T47D (cell line): Measurements from ENCODE around the gene AHI1.
A peak's percentile ranks its signal among the peaks of the same experiment; 100 is the strongest.

Experiments used
- DNase-seq, 2 experiments: peaks; one replicate each; pipeline versions ENCODE4 v3.0.0 to v3.0.0-alpha.2; 2011 to 2012; ENCODE audit warnings: low read depth in 1 of 2, low spot score in 1 of 2
- JUND ChIP-seq: IDR thresholded peaks from 2 replicates; pipeline ENCODE4 v1.6.1; 2012; ENCODE audit warnings: low read depth
- in situ Hi-C: cut with HindIII; loops from 2 replicates; pipeline ENCODE4 v1.10.0; 2016; ENCODE audit warnings: low sequenced_read_pairs, low pct_unique_long_range_greater_than_20kb

Gene AHI1

DNA sequence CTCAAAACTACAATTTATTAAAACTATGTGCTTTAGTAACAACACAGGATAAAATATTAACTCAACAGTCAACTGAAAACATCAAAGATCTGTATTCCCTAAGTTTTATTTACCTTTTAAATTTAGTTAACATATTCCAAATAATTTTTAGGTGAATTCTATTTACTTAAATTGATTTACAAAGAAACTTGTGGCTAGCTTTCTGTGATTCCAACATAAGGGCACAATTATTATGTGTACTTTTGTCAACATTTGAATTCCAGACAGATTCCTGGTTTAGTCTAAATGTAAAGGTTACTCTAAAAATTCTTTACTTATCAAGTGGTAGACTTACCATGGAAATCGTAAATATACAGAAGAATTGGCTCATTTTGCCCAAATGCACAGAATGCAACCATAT, 70.7 kb downstream of the AHI1 start:
- no peak for DNase-seq
- in situ Hi-C loops, result no loop called here
- TF ChIP-seq JUND, result no peak

DNA sequence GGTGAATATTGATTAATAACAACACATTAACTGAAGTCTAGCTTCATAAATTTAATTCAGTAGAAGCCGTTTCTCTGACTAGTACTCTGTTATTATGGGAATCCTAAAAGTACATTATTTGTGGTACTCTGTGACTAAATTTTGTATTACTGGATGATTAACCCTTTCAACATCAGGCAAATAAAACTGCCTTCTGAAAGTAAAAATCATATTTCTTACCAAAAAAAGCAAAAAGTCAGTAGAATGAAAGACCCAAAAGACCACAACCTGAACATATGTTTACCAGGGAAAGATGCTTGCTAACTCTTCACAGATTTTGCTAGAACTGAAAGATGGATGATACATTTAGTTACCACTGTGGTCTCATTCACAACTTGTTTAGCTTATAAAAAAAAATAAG, 73.2 kb downstream of the AHI1 start:
- no peak for TF ChIP-seq JUND
- in situ Hi-C loops, result no loop called here
- no peak for DNase-seq

GRCh38 chr6:135423649-135424128, 73.9 kb downstream of the AHI1 start:
- peak; percentile 16 to 52 for DNase-seq
- in situ Hi-C loops, result no loop called here
- no peak for TF ChIP-seq JUND

GRCh38 chr6:135419162-135419561, 78.4 kb downstream of the AHI1 start:
- in situ Hi-C loops, result no loop called here

DNA sequence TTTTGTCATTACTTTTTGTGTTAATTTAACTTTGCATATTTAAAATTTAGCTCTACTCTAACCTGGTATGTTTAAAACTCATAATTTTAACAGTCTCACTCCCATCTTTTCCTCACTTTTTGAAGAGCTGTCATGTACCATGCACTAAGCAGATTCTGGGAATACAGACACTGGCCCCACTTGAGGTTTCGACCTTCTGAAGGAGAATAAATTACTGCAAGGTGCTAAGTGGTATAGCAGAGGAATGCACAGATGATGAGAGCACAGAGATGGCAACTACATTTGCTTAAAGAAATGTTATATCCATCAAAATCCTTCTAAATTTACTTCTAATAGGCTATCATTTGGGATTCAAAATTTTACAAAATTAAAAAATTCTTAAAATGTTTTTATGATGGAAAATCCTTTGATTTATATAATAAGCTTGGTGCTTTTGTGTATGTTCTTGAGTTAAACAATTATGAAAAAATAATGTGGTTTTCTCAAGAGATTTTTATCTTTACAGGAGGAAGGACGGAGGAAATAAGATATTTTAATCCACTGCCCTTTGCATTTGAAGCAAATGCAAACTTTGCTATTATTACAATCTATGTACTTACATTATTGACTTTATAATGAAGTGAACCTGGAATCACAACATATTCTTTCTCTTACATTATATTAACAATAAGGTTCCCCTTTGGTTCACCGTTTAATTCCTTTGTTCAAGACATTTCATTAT, 79.3 kb downstream of the AHI1 start:
- DNase-seq, result no peak
- no peak for TF ChIP-seq JUND
- in situ Hi-C loops, result no loop called here

More at GRCh38 chr6:135419162-135419561, 78.4 kb downstream of the AHI1 start:
- TF ChIP-seq JUND, result no peak
- DNase-seq, result no peak

- in situ Hi-C loops, result no loop called here
- no peak for TF ChIP-seq JUND
- DNase-seq, result no peak
Observed at GRCh38 chr6:135412761-135413160, 84.8 kb downstream of the AHI1 start.

GRCh38 chr6:135411849-135412248, 85.7 kb downstream of the AHI1 start:
- no peak for TF ChIP-seq JUND
- in situ Hi-C loops, result no loop called here
- no peak for DNase-seq

DNA sequence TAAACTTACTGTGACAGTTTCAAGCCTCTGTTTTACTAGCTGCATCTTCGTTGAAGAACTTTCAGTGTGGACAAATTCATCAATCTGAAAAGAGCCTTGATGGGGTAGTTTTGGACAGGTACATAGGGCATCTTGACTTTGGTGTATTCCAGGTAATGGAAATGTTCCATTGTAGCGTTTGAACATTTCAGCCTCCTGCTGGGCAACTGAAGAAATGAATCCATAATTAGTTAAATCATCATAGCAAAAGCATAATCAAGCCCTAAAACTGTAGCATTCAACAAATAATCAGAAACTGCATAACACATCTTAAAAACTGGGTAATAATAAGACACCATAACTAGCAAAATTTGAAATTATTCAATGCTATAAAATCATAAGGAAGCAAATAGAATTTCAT, 86.2 kb downstream of the AHI1 start:
- in situ Hi-C loops, result no loop called here
- TF ChIP-seq JUND, result no peak
- DNase-seq, result peak in 1 of 2 experiments; percentile 32

DNA sequence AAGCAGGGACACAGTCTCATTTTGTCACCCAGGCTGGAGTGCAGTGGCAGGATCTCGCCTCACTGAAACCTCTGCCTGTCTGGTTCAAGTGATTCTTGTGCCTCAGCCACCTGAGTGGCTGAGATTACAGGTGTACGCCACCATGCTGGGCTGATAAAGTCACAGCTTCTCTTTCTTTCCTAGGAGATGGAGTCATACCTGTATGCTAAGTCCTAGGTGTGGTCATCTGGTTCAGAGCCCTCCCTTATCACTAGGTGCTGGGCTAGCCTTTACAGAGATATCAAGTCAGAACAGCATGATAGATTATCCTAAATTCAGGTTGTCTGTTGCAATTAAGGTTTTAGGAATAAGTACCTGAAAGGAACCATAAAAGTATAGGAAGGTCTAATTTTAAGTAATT, 86.7 kb downstream of the AHI1 start:
- in situ Hi-C loops, result no loop called here
- no peak for TF ChIP-seq JUND
- DNase-seq, result no peak

GRCh38 chr6:135403584-135403983, 94.0 kb downstream of the AHI1 start:
- no peak for DNase-seq
- in situ Hi-C loops, result no loop called here
- TF ChIP-seq JUND, result no peak

DNA sequence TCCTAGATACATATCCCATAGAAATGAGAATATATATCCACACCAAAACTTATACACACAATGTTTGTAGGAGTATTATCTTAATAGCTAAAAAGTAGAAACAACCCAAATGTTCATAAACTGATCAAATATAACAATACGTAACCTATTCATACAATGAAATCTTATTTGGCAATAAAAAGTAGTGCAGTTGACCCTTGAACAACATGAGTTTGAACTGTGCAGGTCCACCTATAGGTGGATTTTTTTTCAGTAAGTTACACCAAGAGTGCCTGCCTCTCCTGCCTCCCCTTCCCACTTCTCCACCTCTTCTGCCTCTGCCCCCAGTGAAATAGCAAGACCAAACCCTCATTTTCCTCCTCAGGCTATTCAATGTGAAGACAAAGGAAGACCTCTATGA, 95.2 kb downstream of the AHI1 start:
- no peak for DNase-seq
- TF ChIP-seq JUND, result no peak
- in situ Hi-C loops, result no loop called here

DNA sequence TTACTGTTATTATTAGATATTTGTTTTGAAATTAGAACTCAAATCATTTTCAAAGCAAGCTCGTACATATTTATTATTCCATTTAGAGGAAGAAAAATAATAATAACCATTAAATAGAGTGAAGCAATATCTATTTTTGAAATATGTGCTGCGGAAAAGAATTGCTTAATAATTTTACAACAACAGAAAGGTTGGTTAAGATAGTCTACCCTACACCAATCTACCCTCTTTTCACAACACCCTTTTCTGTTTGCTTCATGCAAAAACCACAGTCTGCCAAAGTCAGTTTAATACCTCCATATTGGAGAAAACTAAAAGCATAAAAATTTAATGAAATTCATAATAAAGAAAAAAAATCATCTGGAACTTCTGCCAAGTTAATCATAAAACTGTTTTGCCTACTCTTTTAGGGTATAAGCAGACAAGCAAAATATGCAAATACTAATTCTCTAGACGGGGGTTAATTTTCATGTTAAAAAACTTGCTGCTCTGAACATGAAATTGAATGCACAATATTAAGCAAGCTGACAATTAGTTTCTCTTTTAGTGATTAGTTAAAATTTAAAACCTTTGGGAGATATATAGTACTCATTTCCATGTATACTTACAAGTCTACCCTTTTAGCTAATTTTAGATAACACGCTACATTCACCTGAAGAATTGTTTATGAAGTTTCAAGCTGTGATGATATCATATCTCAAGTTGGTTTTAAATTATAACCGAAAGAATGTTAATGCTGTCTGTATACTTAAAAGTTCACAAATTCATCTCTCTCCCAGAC, 100.2 kb downstream of the AHI1 start:
- no peak for TF ChIP-seq JUND
- no peak for DNase-seq
- in situ Hi-C loops, result no loop called here

DNA sequence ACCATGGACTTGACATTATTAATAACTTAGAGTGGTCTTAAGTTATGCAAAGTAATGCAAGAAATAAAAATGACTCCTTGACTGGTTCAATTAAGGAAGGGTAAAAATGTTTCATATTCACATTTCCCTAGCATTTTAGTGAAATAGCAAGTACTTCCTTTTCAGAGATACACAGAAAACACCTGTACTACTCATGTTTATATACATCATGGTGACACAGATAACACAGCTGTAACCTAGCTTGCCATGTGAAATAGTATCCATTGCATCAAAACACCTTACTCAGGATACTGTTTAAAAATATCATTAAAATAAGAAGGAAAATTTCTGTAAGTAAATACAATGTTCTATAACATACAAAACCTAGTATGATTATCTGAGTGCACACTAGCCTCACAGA, 102.4 kb downstream of the AHI1 start:
- in situ Hi-C loops, result no loop called here
- no peak for TF ChIP-seq JUND
- DNase-seq, result no peak
